Activated CD4-positive, alpha-beta T cell treated with anti-CD3 and anti-CD28 coated beads, Interleukin-2, amount 50 U/mL, for 1 hour (primary cell): ENCODE measurements around the gene CFL1.
A peak's percentile ranks its signal among the peaks of the same experiment; 100 is the strongest.

Source experiments
- DNase-seq: peaks from one replicate; pipeline ENCODE4 v3.0.0-alpha.2; 2020

CFL1 gene

GRCh38 chr11:65829459-65829858, 28.5 kb downstream of the CFL1 start:
- no peak for DNase-seq

- no peak for DNase-seq
These were observed 30.8 kb downstream of the CFL1 start for GRCh38 chr11:65826984-65827735.

- DNase-seq, result no peak
These were observed 35.0 kb downstream of the CFL1 start for GRCh38 chr11:65822776-65823528.

- no peak for DNase-seq
These were observed 36.9 kb downstream of the CFL1 start for GRCh38 chr11:65821107-65821506.

- DNase-seq, result peak; percentile 95
These were observed 39.9 kb downstream of the CFL1 start for GRCh38 chr11:65817835-65818680.

- no peak for DNase-seq
These were observed 40.6 kb downstream of the CFL1 start for GRCh38 chr11:65817312-65817834.

GRCh38 chr11:65816696-65817095, 41.3 kb downstream of the CFL1 start:
- no peak for DNase-seq

GRCh38 chr11:65814986-65815565, 42.9 kb downstream of the CFL1 start:
- DNase-seq, result no peak

- DNase-seq, result no peak
These were observed 43.6 kb downstream of the CFL1 start for GRCh38 chr11:65814131-65814985.

- no peak for DNase-seq
These were observed 46.1 kb downstream of the CFL1 start for GRCh38 chr11:65811764-65812475.

- DNase-seq, result no peak
These were observed 47.7 kb downstream of the CFL1 start for GRCh38 chr11:65810046-65810868.

GRCh38 chr11:65809496-65809895, 48.5 kb downstream of the CFL1 start:
- no peak for DNase-seq

- DNase-seq, result no peak
These were observed 49.1 kb downstream of the CFL1 start for GRCh38 chr11:65808744-65809341.

GRCh38 chr11:65806979-65807378, 51.0 kb downstream of the CFL1 start:
- DNase-seq, result no peak
